ENCODE results near the gene ZNF775. TPM values are rescaled to one million over a fixed set of nuclear protein-coding genes. Genes with fewer than 3 reads are reported as not detected.

Gene ZNF775
- total RNA-seq, 1 donor from 2014 or later: 8.0 TPM

DNA sequence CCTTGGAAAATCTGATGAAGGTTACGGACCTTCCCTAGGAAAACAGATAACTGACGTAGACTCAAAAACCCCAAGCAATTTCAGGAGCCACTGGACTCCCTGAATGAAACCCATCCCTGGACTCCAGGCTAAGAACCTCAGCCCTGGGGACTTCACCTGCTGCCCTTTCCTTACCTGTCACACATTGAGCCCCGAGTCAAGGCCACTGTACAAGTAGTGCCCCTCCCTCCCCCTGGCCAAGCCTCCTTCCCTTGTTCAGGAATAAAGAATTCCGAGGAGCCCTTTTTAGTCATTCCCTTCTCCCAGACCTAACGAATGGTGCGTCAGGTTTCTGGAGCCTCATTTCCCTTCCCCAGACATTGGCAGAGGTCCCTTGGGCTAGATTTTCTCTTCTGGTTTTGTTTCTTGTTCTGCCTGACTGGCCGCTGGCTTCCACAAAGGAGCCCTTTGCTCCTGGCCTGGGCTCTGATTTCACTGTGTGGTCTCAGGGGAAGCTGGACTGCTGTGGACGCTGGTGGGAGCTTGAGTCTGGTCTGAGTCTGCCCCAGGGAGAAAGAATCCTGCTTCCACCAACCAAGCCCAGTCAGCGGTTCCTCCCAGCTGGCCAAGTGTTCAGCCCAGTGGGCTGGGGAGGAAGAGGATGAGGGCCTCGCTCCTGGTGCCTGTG is 31.7 kb downstream of the ZNF775 start:
- H3K27me3 Mint-ChIP-seq: no peaks in the 10 kb centered on the region
- ChIA-PET CTCF (interaction anchor here (2.6 kb wide), 1 partner anchor 9 kb away, joined by 9 read pairs; no protein-coding TSS in a partner anchor), POLR2A (interaction anchor here (11.5 to 13.4 kb wide), 2 partner anchors 32 to 42 kb away, joined by 261 to 421 read pairs; partner anchors contain the start of genes REPIN1 and ZNF775)
- H3K9me3 Mint-ChIP-seq: no peaks in the 10 kb centered on the region
- peak overlapping the region; percentile 68 for H3K27ac Mint-ChIP-seq
- intact Hi-C loops (cut with micrococcal nuclease): no loop called here
- no peak overlapping the region for H3K4me3 Mint-ChIP-seq
- peaks cover 46% of the 10 kb centered on the region for H3K36me3 Mint-ChIP-seq (ENCODE audit: low read depth)
- TF ChIP-seq, protein P1, sequence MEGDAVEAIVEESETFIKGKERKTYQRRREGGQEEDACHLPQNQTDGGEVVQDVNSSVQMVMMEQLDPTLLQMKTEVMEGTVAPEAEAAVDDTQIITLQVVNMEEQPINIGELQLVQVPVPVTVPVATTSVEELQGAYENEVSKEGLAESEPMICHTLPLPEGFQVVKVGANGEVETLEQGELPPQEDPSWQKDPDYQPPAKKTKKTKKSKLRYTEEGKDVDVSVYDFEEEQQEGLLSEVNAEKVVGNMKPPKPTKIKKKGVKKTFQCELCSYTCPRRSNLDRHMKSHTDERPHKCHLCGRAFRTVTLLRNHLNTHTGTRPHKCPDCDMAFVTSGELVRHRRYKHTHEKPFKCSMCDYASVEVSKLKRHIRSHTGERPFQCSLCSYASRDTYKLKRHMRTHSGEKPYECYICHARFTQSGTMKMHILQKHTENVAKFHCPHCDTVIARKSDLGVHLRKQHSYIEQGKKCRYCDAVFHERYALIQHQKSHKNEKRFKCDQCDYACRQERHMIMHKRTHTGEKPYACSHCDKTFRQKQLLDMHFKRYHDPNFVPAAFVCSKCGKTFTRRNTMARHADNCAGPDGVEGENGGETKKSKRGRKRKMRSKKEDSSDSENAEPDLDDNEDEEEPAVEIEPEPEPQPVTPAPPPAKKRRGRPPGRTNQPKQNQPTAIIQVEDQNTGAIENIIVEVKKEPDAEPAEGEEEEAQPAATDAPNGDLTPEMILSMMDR (IDR thresholded peaks at IDR 0.05): no peak
- ATAC-seq (ENCODE audit: low read depth): no peak
- peaks cover 53% of the 10 kb centered on the region for H3K4me1 Mint-ChIP-seq
- DNase-seq: no peak

DNA sequence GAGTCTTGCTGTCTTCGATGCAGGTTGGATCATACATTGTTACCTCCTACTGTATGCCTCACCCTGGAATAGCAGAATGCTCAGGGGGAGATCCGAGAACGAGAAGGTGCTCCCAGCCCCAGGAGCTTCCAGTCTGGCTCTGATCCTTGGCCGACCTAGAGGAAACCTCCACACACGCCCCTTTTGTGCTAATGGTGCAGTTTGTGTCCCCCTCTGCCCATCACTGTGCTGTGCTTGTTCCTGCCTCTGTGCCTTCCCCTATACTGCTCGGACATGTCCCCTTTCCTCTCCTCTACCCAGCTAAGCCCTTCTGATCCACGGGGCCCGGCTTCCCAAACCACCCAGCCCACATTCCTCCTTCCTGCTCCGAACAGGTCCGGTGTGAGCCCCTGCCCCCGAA is 32.5 kb downstream of the ZNF775 start:
- Mint-ChIP-seq H3K4me1 (peaks cover 45% of the 10 kb centered on the region), H3K27me3 (no peaks in the 10 kb centered on the region), H3K9me3 (no peaks in the 10 kb centered on the region), H3K27ac (no peak overlapping the region), H3K4me3 (no peak overlapping the region), H3K36me3 (ENCODE audit: low read depth) (peaks cover 44% of the 10 kb centered on the region)
- intact Hi-C loops (cut with micrococcal nuclease): no loop called here
- no peak for ATAC-seq (ENCODE audit: low read depth)
- CTCF ChIA-PET: no interaction called here
- DNase-seq: no peak
- POLR2A ChIA-PET: interaction anchor here (11.5 to 13.4 kb wide), 2 partner anchors 33 to 43 kb away, joined by 261 to 421 read pairs; partner anchors contain the start of genes REPIN1 and ZNF775
- TF ChIP-seq, protein P1 (IDR thresholded peaks at IDR 0.05): no peak

DNA sequence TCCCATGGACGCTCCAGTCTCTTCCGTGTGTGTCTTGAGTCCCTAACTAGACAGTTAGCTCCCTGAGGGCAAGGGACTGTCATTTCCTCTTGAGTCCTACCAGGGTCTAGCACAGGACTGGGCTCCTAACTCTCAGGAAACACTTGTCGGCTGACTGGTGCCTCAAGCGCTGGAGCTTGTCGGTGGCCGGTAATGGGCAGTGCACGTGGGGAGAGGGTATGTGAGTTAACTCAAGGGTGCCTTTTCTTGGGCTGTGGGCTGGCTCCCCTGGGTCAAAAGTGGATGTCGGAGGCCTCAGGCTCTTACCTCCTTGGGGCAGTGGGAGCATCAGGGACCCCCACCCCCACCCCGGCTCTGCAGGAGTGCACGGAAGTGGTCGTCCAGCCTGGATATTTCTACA is 32.9 kb downstream of the ZNF775 start:
- Mint-ChIP-seq H3K36me3 (ENCODE audit: low read depth) (peaks cover 43% of the 10 kb centered on the region), H3K9me3 (no peaks in the 10 kb centered on the region), H3K4me3 (no peak overlapping the region), H3K27me3 (no peaks in the 10 kb centered on the region), H3K27ac (no peak overlapping the region), H3K4me1 (peaks cover 41% of the 10 kb centered on the region)
- ATAC-seq (ENCODE audit: low read depth): no peak
- TF ChIP-seq, protein P1 (IDR thresholded peaks at IDR 0.05): no peak
- no peak for DNase-seq
- POLR2A ChIA-PET: interaction anchor here (11.5 to 13.4 kb wide), 2 partner anchors 33 to 44 kb away, joined by 261 to 421 read pairs; partner anchors contain the start of genes REPIN1 and ZNF775
- CTCF ChIA-PET: no interaction called here
- intact Hi-C loops (cut with micrococcal nuclease): no loop called here

DNA sequence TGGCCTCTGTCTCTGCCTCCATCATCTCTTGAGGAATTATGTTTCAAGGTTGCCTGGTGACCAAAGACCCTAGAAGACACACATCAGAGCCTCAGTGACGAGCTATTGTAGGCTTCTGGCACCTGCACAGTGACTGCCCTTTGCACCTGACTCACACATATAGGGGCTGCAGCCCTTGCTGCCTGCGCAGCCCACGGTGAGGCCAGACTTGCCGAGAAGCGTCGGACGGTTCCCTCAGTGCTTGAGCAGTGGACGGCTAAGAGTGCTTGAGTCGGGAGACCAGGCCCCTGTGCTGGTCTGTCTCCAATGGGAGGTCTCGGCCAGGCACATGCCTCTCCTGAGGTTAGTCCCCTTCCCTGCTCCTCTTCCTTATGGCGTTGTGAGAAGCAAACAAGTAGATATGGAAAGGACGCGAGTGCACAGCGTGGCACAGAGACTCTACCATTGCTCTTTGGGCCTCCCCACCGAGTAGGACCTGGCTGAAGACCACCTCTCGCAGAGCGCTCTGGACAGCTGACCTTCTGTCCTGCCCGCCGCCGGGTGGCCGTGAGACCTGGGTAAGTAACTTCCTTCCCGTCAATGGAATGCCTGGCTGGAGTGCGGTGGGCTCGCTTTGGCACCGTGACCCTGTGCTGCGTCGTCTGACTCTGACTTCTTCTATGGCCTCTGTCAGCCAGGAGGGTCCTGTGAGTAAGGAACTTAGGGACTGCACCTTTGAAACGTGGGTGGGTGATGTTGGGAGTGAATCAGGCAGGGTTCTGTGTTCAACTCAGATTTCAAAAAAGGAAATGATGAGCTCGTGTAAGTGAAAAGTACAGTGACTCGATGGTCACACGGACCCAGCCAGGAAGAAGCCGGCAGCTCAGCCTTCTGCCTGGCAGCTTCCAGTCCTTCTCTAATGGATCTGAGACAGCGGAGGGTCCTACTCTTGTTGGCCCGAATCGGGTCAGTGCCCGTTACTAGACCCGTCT is 33.7 kb downstream of the ZNF775 start:
- Mint-ChIP-seq H3K9me3 (no peaks in the 10 kb centered on the region), H3K27me3 (no peaks in the 10 kb centered on the region), H3K4me1 (peaks cover 38% of the 10 kb centered on the region), H3K4me3 (no peak overlapping the region), H3K27ac (no peak overlapping the region), H3K36me3 (ENCODE audit: low read depth) (peaks cover 40% of the 10 kb centered on the region)
- no peak for DNase-seq
- POLR2A ChIA-PET: interaction anchor here (0.6 to 13.4 kb wide), 3 partner anchors 43 to 55 kb away, joined by 3 to 421 read pairs (median 4); partner anchors contain the start of gene REPIN1
- CTCF ChIA-PET: no interaction called here
- no peak for ATAC-seq (ENCODE audit: low read depth)
- intact Hi-C loops (cut with micrococcal nuclease): no loop called here
- TF ChIP-seq, protein P1 (IDR thresholded peaks at IDR 0.05): no peak

Measured in activated B cell treated with CpG ODN at 0.5 μM for 24 hours (primary cell).